Measurements from ENCODE around the gene PBX4.

- TF ChIP-seq CTCF (IDR thresholded peaks at IDR 0.05; ENCODE audit: control extremely low read depth in 1 of 3, insufficient read depth in 1 of 3, low read depth in 1 of 3, low read length in 3 of 3): no peak
- no peak for TF ChIP-seq EP300 (IDR thresholded peaks at IDR 0.05; ENCODE audit: borderline replicate concordance in 1 of 2, low read depth in 2 of 2, low read length in 2 of 2)
- TF ChIP-seq NRF1 (IDR thresholded peaks at IDR 0.05; ENCODE audit: low read depth, low read length): no peak
- no peak for TF ChIP-seq EZH2 (IDR thresholded peaks at IDR 0.05; ENCODE audit: low read depth, low read length, severe bottlenecking)
- no peak for TF ChIP-seq ZNF274 (IDR thresholded peaks at IDR 0.05; ENCODE audit: borderline replicate concordance, extremely low read depth, low read length)
- TF ChIP-seq SP1 (IDR thresholded peaks at IDR 0.05; ENCODE audit: low read depth, low read length): no peak
Observed at GRCh38 chr19:19527674-19528625, 90.5 kb downstream of the PBX4 start.
